C4-2B (cell line): ENCODE data around the gene ZFYVE28.
"Not testable (repeated sequence)": the region's sequence is repeated elsewhere in the genome, so short reads cannot be mapped to it uniquely, and the experiment has no call there.

Source experiments
- H3K27ac ChIP-seq: fragments of 450-650 bp; 2 replicates; pipeline ENCODE4 v1.5.1; 2017
- ZFX ChIP-seq: fragments of 450-650 bp; IDR thresholded peaks from 2 replicates; pipeline ENCODE4 v1.6.1; 2017
- TF ChIP-seq, protein P1 (sequence below): fragments of 450-650 bp; conservative IDR thresholded peaks from 2 replicates; pipeline ENCODE4 v1.5.1; 2017; ENCODE audit warnings: mild to moderate bottlenecking

ZFYVE28 gene

DNA sequence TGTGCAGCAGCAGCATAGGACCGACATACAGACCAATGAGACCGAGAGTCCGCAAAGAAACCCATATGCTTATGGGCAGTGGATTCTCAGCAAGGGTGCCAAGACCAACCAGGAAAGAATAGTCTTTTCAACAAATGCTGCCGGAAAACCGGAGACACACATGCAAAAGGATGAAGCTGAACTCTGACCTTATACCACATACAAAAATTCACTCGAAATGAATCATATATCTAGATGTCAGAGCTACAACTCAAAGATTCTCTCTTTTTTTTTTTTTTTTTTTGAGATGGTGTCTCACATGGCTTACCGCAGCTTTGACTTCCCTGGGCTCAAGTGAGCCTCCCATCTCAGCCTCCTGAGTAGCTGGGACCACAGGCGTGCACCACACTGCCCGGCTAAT lies 140.5 kb downstream of the ZFYVE28 start:
- H3K27ac ChIP-seq, result no peak overlapping the region
- TF ChIP-seq, protein P1, sequence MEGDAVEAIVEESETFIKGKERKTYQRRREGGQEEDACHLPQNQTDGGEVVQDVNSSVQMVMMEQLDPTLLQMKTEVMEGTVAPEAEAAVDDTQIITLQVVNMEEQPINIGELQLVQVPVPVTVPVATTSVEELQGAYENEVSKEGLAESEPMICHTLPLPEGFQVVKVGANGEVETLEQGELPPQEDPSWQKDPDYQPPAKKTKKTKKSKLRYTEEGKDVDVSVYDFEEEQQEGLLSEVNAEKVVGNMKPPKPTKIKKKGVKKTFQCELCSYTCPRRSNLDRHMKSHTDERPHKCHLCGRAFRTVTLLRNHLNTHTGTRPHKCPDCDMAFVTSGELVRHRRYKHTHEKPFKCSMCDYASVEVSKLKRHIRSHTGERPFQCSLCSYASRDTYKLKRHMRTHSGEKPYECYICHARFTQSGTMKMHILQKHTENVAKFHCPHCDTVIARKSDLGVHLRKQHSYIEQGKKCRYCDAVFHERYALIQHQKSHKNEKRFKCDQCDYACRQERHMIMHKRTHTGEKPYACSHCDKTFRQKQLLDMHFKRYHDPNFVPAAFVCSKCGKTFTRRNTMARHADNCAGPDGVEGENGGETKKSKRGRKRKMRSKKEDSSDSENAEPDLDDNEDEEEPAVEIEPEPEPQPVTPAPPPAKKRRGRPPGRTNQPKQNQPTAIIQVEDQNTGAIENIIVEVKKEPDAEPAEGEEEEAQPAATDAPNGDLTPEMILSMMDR, result no peak
- TF ChIP-seq ZFX, result no peak

DNA sequence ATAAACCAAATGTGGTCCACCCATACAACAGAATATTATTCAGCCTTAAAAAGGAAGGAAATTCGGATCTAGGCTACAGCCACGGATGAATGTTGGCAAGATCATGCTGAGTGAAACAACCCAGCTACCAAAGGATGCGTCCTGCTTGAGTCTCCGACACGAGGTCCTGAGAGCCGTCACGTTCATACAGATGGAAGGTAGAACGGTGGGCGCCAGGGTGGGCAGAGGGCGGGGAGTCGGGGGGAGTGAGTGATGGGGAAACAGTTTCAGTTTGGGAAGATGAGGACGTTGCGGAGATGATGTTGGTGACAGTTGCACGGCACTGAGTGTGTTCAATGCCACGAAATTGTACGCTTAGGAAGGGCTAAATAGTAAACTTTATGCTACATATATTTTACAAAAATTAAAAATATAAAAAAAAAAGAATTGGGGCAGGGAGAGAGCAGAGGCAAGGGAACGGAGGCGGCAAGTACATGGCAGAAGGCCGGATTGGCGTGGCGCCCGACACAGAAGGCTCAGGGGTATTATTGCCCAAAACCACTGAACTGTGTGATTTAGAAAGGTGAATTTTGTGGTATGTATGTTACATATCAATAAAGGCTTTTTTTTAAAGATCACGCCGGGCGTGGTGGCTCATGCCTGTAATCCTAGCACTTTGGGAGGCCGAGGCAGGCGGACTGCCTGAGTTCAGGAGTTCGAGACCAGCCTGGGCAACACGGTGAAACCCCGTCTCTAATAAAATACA lies 141.7 kb downstream of the ZFYVE28 start:
- no peak overlapping the region for H3K27ac ChIP-seq

DNA sequence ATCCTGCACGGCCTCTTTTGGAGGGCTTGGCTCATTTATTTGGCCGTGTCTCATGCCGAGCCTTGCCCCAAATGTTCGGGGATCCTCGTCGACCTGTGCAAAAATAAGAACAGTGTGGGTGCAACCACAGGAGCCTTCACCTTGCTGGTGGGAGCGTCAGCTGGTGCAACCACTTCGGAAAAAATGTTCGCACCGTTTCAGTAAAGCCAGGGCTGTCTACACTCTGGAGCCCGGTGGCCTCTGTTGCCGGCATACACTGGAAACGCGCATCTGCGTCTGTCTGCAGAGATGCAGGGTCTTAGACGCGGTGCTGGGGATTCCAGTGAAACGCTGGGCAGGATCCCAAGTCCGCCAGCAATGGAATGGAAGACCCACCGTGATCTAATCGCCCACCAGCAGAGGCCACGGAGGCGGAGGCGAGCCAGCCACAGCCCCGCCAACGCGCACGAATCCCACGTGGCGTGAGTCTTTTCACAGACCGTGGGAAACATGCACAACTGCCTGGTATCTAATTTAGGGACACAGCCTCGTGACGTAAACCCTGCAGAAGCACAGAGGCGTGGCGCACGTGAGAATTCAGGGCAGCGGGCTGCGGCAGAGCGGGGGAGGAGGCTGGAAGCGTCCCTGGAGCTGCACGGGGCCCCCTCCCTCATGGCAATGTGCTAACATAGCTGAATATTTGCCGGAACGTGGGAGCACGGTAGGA lies 142.7 kb downstream of the ZFYVE28 start:
- TF ChIP-seq ZFX, result no peak
- TF ChIP-seq, protein P1, result no peak
- no peak overlapping the region for H3K27ac ChIP-seq

More for the DNA sequence above, 141.7 kb downstream of the ZFYVE28 start:
- no peak for TF ChIP-seq ZFX
- TF ChIP-seq, protein P1, result no peak

DNA sequence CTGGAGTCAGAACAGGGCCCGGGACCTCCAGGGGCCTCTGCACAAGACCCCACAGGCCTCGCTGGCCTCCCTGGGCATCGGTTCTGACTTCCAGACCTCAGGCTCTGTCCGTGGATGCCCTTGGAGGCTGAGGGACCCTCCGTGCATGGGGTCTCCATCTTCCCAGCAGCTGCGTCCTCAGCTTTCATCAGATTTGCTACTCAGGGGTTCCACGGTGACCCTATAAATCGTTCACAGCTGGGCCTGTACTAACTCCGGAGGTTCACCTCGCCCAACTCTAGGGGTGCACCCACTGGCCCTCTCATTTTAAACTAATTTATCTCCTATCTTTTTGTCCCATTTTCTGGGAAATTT lies 143.4 kb downstream of the ZFYVE28 start:
- H3K27ac ChIP-seq, result not testable (repeated sequence)

DNA sequence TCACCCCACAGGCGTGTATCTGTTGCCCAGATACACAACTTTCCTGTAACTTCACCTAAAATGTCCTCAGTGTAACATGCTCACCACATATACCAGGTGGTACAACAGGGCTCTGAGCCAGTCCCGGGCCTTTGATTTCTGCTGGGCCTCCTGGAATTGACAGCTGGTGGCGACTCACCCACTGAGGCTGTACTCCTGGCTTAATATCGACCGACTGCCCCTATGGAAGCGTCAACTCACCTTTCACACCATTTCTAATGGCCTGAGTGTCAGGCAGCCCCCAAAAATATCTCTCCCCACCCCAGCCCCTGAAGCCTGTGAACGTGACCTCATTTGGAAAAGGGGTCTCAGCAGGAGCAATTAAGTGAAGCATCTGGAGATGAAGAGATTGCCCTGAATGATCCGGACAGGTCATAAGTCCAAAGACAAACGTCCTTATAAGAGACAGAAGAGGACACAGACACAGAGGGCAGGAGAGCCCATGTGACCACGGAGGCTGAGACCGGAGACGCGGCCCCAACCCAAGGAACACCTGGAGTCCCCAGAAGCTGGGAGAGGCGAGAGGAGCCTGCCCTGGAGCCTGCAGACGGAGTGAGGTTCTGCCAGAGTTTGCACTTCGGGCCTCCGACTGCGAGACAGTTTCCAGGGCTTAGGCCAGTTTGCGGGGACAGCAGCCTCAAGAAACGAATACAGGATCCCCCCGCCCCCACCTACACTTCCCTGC lies 144.0 kb downstream of the ZFYVE28 start:
- TF ChIP-seq, protein P1, result no peak
- no peak for TF ChIP-seq ZFX
- no peak overlapping the region for H3K27ac ChIP-seq

DNA sequence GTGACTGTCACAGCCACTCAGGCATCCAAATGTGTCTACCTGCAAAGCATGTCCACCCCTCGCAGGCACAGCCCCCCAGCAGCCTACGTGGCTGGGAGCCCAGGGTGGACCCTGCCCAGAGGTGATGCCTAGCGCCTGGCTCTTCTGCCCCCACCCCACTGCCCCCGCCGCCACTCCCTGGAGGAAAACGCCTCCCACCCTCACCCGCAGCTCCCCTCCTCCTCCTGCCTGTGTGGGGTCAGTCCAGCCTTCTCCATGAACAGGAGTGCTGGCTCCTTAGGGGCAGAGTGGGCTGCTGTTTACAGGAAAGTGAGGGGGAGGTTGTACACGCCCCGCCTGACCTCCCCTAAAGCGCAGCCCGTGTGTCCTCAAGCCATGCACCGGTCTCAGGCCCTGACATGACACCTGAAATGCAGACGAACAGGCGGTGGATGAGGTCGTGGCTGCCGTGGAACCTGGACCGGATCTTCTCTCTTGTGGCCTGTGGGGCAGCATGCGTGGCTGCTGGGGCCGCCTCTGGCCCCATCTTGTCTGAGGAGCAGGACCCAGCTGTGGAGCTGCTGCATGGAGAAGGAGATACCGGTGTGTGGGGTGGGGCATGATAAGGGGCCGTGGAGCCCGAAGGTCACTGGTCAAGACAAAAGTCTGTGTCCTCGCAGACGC lies 144.7 kb downstream of the ZFYVE28 start:
- TF ChIP-seq ZFX, result no peak
- TF ChIP-seq, protein P1, result no peak
- no peak overlapping the region for H3K27ac ChIP-seq

DNA sequence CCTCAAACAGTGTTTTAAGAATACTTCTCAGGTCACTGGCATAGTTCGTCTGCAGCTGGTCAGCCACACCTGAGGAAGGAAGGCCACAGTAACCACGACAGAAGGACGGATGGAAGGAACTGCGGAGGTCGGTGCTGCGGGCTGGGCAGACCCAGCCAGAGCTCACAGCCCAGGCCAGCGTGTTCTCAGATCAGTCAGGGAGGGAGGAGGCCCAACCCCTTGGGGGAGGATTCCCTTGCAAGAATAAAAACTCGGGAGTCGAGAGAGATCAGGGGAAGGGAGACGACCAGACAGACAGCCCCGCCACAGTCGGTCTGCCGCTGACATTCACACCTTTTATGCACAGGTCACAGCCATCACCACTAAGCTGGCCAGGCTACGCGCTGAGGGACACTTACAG lies 145.2 kb downstream of the ZFYVE28 start:
- TF ChIP-seq, protein P1, result no peak
- no peak for TF ChIP-seq ZFX
- H3K27ac ChIP-seq, result no peak overlapping the region
